NT2/D1 (cell line): Measurements from ENCODE around the gene ZNF28.

Experiments
- SUZ12 ChIP-seq: IDR thresholded peaks from 2 replicates; pipeline ENCODE4 v1.6.1; 2011; ENCODE audit not compliant: insufficient read length, insufficient read depth; ENCODE audit errors: extremely low read depth
- YY1 ChIP-seq: IDR thresholded peaks from 2 replicates; pipeline ENCODE4 v1.6.1; 2011; ENCODE audit not compliant: insufficient read length, insufficient read depth

DNA sequence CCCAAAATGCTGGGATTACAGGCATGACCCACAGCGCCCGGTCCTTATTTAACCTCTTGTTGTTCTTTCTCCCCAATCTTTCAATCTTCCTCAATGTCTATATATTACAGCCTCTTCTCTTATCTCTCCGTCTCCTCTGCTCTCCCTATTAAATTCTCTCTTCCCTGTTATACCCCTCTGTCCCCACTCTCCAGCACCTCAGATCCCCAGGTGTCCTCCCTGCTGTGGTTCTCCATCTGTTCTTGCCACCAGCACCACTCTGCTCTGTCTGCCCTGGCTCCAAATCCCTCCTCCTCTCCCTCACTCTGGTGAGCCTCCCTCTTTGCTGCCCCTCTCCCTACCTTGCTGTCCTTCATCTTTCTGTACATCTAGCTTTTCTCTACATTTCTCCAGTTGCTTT, 35.9 kb downstream of the ZNF28 start:
- no peak for TF ChIP-seq YY1
- TF ChIP-seq SUZ12 = no peak
